HEK293 (cell line): ENCODE measurements around the gene CHSY1.

Experiments
- BCL11A ChIP-seq: fragments of 450-650 bp; formaldehyde crosslinking; IDR thresholded peaks from 2 replicates; pipeline ENCODE4 v1.5.1; 2016; ENCODE audit warnings: low read depth, missing biosample characterization, missing genetic modification characterization
- GFI1B ChIP-seq: fragments of 450-650 bp; formaldehyde crosslinking; IDR thresholded peaks from 2 replicates; pipeline ENCODE4 v1.5.1; 2016; ENCODE audit warnings: missing biosample characterization, missing genetic modification characterization
- GLI4 ChIP-seq: fragments of 450-650 bp; formaldehyde crosslinking; IDR thresholded peaks from 2 replicates; pipeline ENCODE4 v1.5.1; 2016; ENCODE audit warnings: missing biosample characterization, missing genetic modification characterization
- GLIS1 ChIP-seq: fragments of 450-650 bp; formaldehyde crosslinking; IDR thresholded peaks from 2 replicates; pipeline ENCODE4 v1.5.1; 2016; ENCODE audit warnings: missing biosample characterization, missing genetic modification characterization
- INSM2 ChIP-seq: fragments of 450-650 bp; formaldehyde crosslinking; IDR thresholded peaks from 2 replicates; pipeline ENCODE4 v1.5.1; 2016; ENCODE audit warnings: missing biosample characterization, missing genetic modification characterization
- KLF16 ChIP-seq: fragments of 450-650 bp; formaldehyde crosslinking; IDR thresholded peaks from 2 replicates; pipeline ENCODE4 v1.5.1; 2017; ENCODE audit warnings: missing biosample characterization, missing genetic modification characterization
- KLF8 ChIP-seq: fragments of 450-650 bp; formaldehyde crosslinking; IDR thresholded peaks from 2 replicates; pipeline ENCODE4 v1.5.1; 2016; ENCODE audit warnings: missing biosample characterization, missing genetic modification characterization
- MEIS1 ChIP-seq: sonication (generic); formaldehyde crosslinking; IDR thresholded peaks from 2 replicates; pipeline ENCODE4 v1.8.1; 2022; ENCODE audit warnings: missing genetic modification reagents, mild to moderate bottlenecking, borderline replicate concordance
- OSR2 ChIP-seq: fragments of 450-650 bp; formaldehyde crosslinking; IDR thresholded peaks from 2 replicates; pipeline ENCODE4 v1.5.1; 2016; ENCODE audit warnings: missing biosample characterization, missing genetic modification characterization
- OVOL3 ChIP-seq: fragments of 450-650 bp; formaldehyde crosslinking; IDR thresholded peaks from 2 replicates; pipeline ENCODE4 v1.5.1; 2016; ENCODE audit warnings: missing biosample characterization, missing genetic modification characterization
- SP3 ChIP-seq: fragments of 450-650 bp; formaldehyde crosslinking; IDR thresholded peaks from 2 replicates; pipeline ENCODE4 v1.5.1; 2016; ENCODE audit warnings: missing biosample characterization, missing genetic modification characterization
- ZBTB17 ChIP-seq: fragments of 450-650 bp; formaldehyde crosslinking; IDR thresholded peaks from 2 replicates; pipeline ENCODE4 v1.5.1; 2016; ENCODE audit warnings: missing biosample characterization, missing genetic modification characterization
- ZBTB44 ChIP-seq: fragments of 450-650 bp; IDR thresholded peaks from 2 replicates; pipeline ENCODE4 v1.5.1; 2018; ENCODE audit warnings: missing biosample characterization, mild to moderate bottlenecking, missing genetic modification characterization
- ZBTB48 ChIP-seq: fragments of 450-650 bp; formaldehyde crosslinking; IDR thresholded peaks from 2 replicates; pipeline ENCODE4 v1.5.1; 2016; ENCODE audit warnings: missing biosample characterization, missing genetic modification characterization
- ZEB2 ChIP-seq: fragments of 450-650 bp; formaldehyde crosslinking; IDR thresholded peaks from 2 replicates; pipeline ENCODE4 v1.5.1; 2016; ENCODE audit warnings: missing biosample characterization, missing genetic modification characterization
- ZFP41 ChIP-seq: fragments of 450-650 bp; formaldehyde crosslinking; IDR thresholded peaks from 2 replicates; pipeline ENCODE4 v1.5.1; 2016; ENCODE audit warnings: missing biosample characterization, missing genetic modification characterization, borderline replicate concordance
- ZNF140 ChIP-seq: fragments of 450-650 bp; formaldehyde crosslinking; IDR thresholded peaks from 2 replicates; pipeline ENCODE4 v1.5.1; 2016; ENCODE audit warnings: missing biosample characterization, missing genetic modification characterization
- ZNF202 ChIP-seq: fragments of 450-650 bp; formaldehyde crosslinking; IDR thresholded peaks from 2 replicates; pipeline ENCODE4 v1.5.1; 2016; ENCODE audit warnings: missing biosample characterization, missing genetic modification characterization, borderline replicate concordance
- ZNF280D ChIP-seq: fragments of 450-650 bp; formaldehyde crosslinking; IDR thresholded peaks from 2 replicates; pipeline ENCODE4 v1.5.1; 2016; ENCODE audit warnings: missing biosample characterization, missing genetic modification characterization
- ZNF302 ChIP-seq: fragments of 450-650 bp; formaldehyde crosslinking; IDR thresholded peaks from 2 replicates; pipeline ENCODE4 v1.5.1; 2016; ENCODE audit warnings: missing biosample characterization, missing genetic modification characterization, low read depth
- ZNF398 ChIP-seq: fragments of 450-650 bp; formaldehyde crosslinking; IDR thresholded peaks from 2 replicates; pipeline ENCODE4 v1.5.1; 2017; ENCODE audit warnings: missing biosample characterization, missing genetic modification characterization
- ZNF416 ChIP-seq: fragments of 450-650 bp; formaldehyde crosslinking; IDR thresholded peaks from 2 replicates; pipeline ENCODE4 v1.5.1; 2016; ENCODE audit warnings: missing biosample characterization, missing genetic modification characterization
- ZNF449 ChIP-seq: fragments of 450-650 bp; formaldehyde crosslinking; IDR thresholded peaks from 2 replicates; pipeline ENCODE4 v1.5.1; 2017; ENCODE audit warnings: missing biosample characterization, mild to moderate bottlenecking, missing genetic modification characterization, moderate library complexity
- ZNF544 ChIP-seq: fragments of 450-650 bp; formaldehyde crosslinking; IDR thresholded peaks from 2 replicates; pipeline ENCODE4 v1.5.0; 2017; ENCODE audit warnings: missing biosample characterization, missing genetic modification characterization
- ZNF555 ChIP-seq: fragments of 450-650 bp; formaldehyde crosslinking; conservative IDR thresholded peaks from 2 replicates; pipeline ENCODE4 v1.5.1; 2017; ENCODE audit warnings: missing biosample characterization, mild to moderate bottlenecking, missing genetic modification characterization, inconsistent platforms
- ZNF621 ChIP-seq: fragments of 450-650 bp; formaldehyde crosslinking; IDR thresholded peaks from 2 replicates; pipeline ENCODE4 v1.5.1; 2017; ENCODE audit warnings: missing biosample characterization, missing genetic modification characterization
- ZNF624 ChIP-seq: fragments of 450-650 bp; formaldehyde crosslinking; IDR thresholded peaks from 2 replicates; pipeline ENCODE4 v1.5.1; 2017; ENCODE audit warnings: missing biosample characterization, missing genetic modification characterization
- ZNF768 ChIP-seq: fragments of 450-650 bp; formaldehyde crosslinking; IDR thresholded peaks from 2 replicates; pipeline ENCODE4 v1.5.1; 2018; ENCODE audit warnings: missing biosample characterization, mild to moderate bottlenecking, missing genetic modification characterization
- ZSCAN16 ChIP-seq: fragments of 450-650 bp; formaldehyde crosslinking; IDR thresholded peaks from 2 replicates; pipeline ENCODE4 v1.5.1; 2016; ENCODE audit warnings: missing biosample characterization, missing genetic modification characterization

CHSY1 gene

GRCh38 chr15:101251830-101252820 is at the start of gene CHSY1 (continued):
- TF ChIP-seq ZNF624 (tag by site-specific recombination) = no peak
- no peak for TF ChIP-seq ZSCAN16 (tag by site-specific recombination)
- TF ChIP-seq ZNF768 = no peak
- TF ChIP-seq ZBTB44 (tag by site-specific recombination) = peak; percentile 57; the same call in 1 of the 2 replicates
- TF ChIP-seq INSM2 (tag by site-specific recombination) = 0 out of 2 replicates have a peak, but pooled peaks have one; percentile 36
- no peak for TF ChIP-seq ZNF202 (tag by site-specific recombination)
- TF ChIP-seq GFI1B (tag by site-specific recombination) = no peak
- TF ChIP-seq OVOL3 (tag by site-specific recombination) = no peak
- no peak for TF ChIP-seq ZBTB48 (tag by site-specific recombination)
- peak; percentile 64 for TF ChIP-seq ZEB2 (tag by site-specific recombination)
- TF ChIP-seq MEIS1 = no peak
- TF ChIP-seq ZNF140 (tag by site-specific recombination) = no peak
- TF ChIP-seq KLF8 (tag by site-specific recombination) = peak; percentile 85
- TF ChIP-seq ZNF398 (tag by site-specific recombination) = no peak
- TF ChIP-seq ZNF544 (tag by site-specific recombination) = no peak
- TF ChIP-seq ZBTB17 = no peak
- no peak for TF ChIP-seq ZFP41 (tag by site-specific recombination)
- TF ChIP-seq ZNF555 (tag by site-specific recombination) = no peak
- no peak for TF ChIP-seq BCL11A (tag by site-specific recombination)
- TF ChIP-seq SP3 (tag by site-specific recombination) = peak; percentile 46; the same call in 1 of the 2 replicates
- TF ChIP-seq ZNF449 (tag by site-specific recombination) = peak; percentile 48; the same call in 1 of the 2 replicates
- no peak for TF ChIP-seq OSR2 (tag by site-specific recombination)
- TF ChIP-seq ZNF280D (tag by site-specific recombination) = no peak
- no peak for TF ChIP-seq ZNF302 (tag by site-specific recombination)
- TF ChIP-seq GLI4 (tag by site-specific recombination) = no peak
- no peak for TF ChIP-seq GLIS1
- TF ChIP-seq ZNF416 (tag by site-specific recombination) = no peak
- peak; percentile 50; the same call in 1 of the 2 replicates for TF ChIP-seq KLF16
- no peak for TF ChIP-seq ZNF621 (tag by site-specific recombination)
